ENCODE results near the gene SIK3. TPM values are rescaled to one million over a fixed set of nuclear protein-coding genes. Genes with fewer than 3 reads are reported as not detected.

SIK3 gene
- polyA plus RNA-seq, 1 of the 3 experiments (the other 2 are of a cell fraction): 5.1 TPM

GRCh38 chr11:116972691-116973090, 125.5 kb downstream of the SIK3 start:
- no peak for TF ChIP-seq SMC3 (IDR thresholded peaks at IDR 0.05; ENCODE audit: low read depth, low read length)
- no peak for TF ChIP-seq MEF2A (IDR thresholded peaks at IDR 0.05; ENCODE audit: borderline replicate concordance, low read depth)
- Histone ChIP-seq H3K36me3 (replicated peaks in 1 of 2; ENCODE audit: control insufficient read depth in 1 of 2, insufficient read depth in 2 of 2, low read length in 1 of 2) (peaks cover 0 to 5% of the 10 kb centered on the region in 2 experiments), H4K20me1 (ENCODE audit: insufficient read depth) (peaks cover 3% of the 10 kb centered on the region; the same call in 1 of the 2 replicates), H3K9me3 (no peaks in the 10 kb centered on the region), H3K4me2 (no peak overlapping the region), H3K27me3 (ENCODE audit: insufficient read depth) (no peaks in the 10 kb centered on the region), H2AFZ (ENCODE audit: low read depth) (no peak overlapping the region), H3K4me3 (ENCODE audit: low read depth in 2 of 2, low read length in 1 of 2) (no peak overlapping the region), H3K79me2 (ENCODE audit: insufficient read depth) (0 out of 2 replicates have a peak, but pooled peaks cover 2% of the 10 kb centered on the region), H3F3A (replicated peaks; ENCODE audit: insufficient read depth) (no peaks in the 10 kb centered on the region), H3K4me1 (ENCODE audit: control insufficient read depth in 1 of 2, insufficient read depth in 2 of 2, low read depth in 1 of 2, low read length in 1 of 2) (no peaks in the 10 kb centered on the region; a peak in 1 of 4 replicates), H3K9me2 (no peaks in the 10 kb centered on the region), H3K27ac (ENCODE audit: low read depth in 2 of 2, low read length in 1 of 2) (no peak overlapping the region), H3K9ac (no peak overlapping the region)
- ChIA-PET POLR2A (interaction anchor here (0.7 kb wide), 1 partner anchor 246 kb away, joined by 3 read pairs; no protein-coding TSS in a partner anchor), CTCF (interaction anchor here (1.7 to 1.8 kb wide), 2 partner anchors 9 kb away, joined by 4 to 5 read pairs; no protein-coding TSS in a partner anchor)
- no peak for DNase-seq
- 92% methylated on average over 4 of the region's 4 CpGs for WGBS (ENCODE audit: low lambda C conversion rate)

- CTCF ChIA-PET: interaction anchor here (1.2 kb wide), 1 partner anchor 91 kb away, joined by 3 read pairs; no protein-coding TSS in a partner anchor
These were observed 127.5 kb downstream of the SIK3 start for GRCh38 chr11:116970485-116971292.

More at GRCh38 chr11:116970485-116971292, 127.5 kb downstream of the SIK3 start:
- no peak overlapping the region for H3K4me2 ChIP-seq
- H3K27me3 ChIP-seq (ENCODE audit: insufficient read depth): no peaks in the 10 kb centered on the region
- H3K79me2 ChIP-seq (ENCODE audit: insufficient read depth): 0 out of 2 replicates have a peak, but pooled peaks cover 2% of the 10 kb centered on the region
- no peak for DNase-seq
- no peaks in the 10 kb centered on the region for H3K9me3 ChIP-seq
- no peaks in the 10 kb centered on the region for H3K9me2 ChIP-seq
- no peak overlapping the region for H2AFZ ChIP-seq (ENCODE audit: low read depth)
- H3F3A ChIP-seq (replicated peaks; ENCODE audit: insufficient read depth): no peaks in the 10 kb centered on the region
- no peaks in the 10 kb centered on the region; a peak in 1 of 4 replicates for H3K4me1 ChIP-seq (ENCODE audit: control insufficient read depth in 1 of 2, insufficient read depth in 2 of 2, low read depth in 1 of 2, low read length in 1 of 2)
- POLR2A ChIA-PET: no interaction called here
- TF ChIP-seq ZBTB33 (IDR thresholded peaks at IDR 0.05; ENCODE audit: borderline replicate concordance, low read depth): no peak
- TF ChIP-seq YY1 (IDR thresholded peaks at IDR 0.05; ENCODE audit: low read depth): no peak
- no peak for TF ChIP-seq POLR2AphosphoS5 (IDR thresholded peaks at IDR 0.05; ENCODE audit: low read depth, low read length)
- TF ChIP-seq GATA2 (CRISPR knock-in tag; IDR thresholded peaks at IDR 0.05): no peak
- TF ChIP-seq TCF12 (IDR thresholded peaks at IDR 0.05): no peak
- no peak for TF ChIP-seq NRF1 (IDR thresholded peaks at IDR 0.05; ENCODE audit: low read depth, low read length)
- TF ChIP-seq FOSL2 (IDR thresholded peaks at IDR 0.05; ENCODE audit: borderline replicate concordance, low read depth): no peak; the same call in 1 of the 2 replicates
- no peak for TF ChIP-seq TEAD4 (IDR thresholded peaks at IDR 0.05; ENCODE audit: borderline replicate concordance, insufficient read depth)
- no peak for TF ChIP-seq CHD2 (IDR thresholded peaks at IDR 0.05; ENCODE audit: low read length, partially characterized antibody)
- TF ChIP-seq FOXM1 (IDR thresholded peaks at IDR 0.05; ENCODE audit: low read depth): no peak
- no peak for TF ChIP-seq RFX5 (IDR thresholded peaks at IDR 0.05; ENCODE audit: low read length)
- no peaks in the 10 kb centered on the region for H3K36me3 ChIP-seq (replicated peaks in 1 of 2; ENCODE audit: control insufficient read depth in 1 of 2, insufficient read depth in 2 of 2, low read length in 1 of 2)
- H3K4me3 ChIP-seq (ENCODE audit: low read depth in 2 of 2, low read length in 1 of 2): no peak overlapping the region
- 82% methylated on average over 6 of the region's 6 CpGs for WGBS (ENCODE audit: low lambda C conversion rate)
- H4K20me1 ChIP-seq (ENCODE audit: insufficient read depth): peaks cover 3% of the 10 kb centered on the region; the same call in 1 of the 2 replicates
- no peak overlapping the region for H3K9ac ChIP-seq
- H3K27ac ChIP-seq (ENCODE audit: low read depth in 2 of 2, low read length in 1 of 2): no peak overlapping the region
